ENCODE data around the gene PLCXD1. TPM values are rescaled to one million over a fixed set of nuclear protein-coding genes. Genes with fewer than 3 reads are reported as not detected.
"Not testable (repeated sequence)": the region's sequence is repeated elsewhere in the genome, so short reads cannot be mapped to it uniquely, and the experiment has no call there.

PLCXD1 gene
- total and polyA plus RNA-seq, 9 of the 15 experiments (the other 6 are each of a cell fraction or from before 2014, with no cell fraction given): 6.0 to 60.2 (median 39.5) TPM

GRCh38 chrX:350534-351323, 69.5 kb downstream of the PLCXD1 start:
- Histone ChIP-seq H3K27ac (ENCODE audit: extremely low read depth, low read depth, low read length) (no peak overlapping the region), H3K9me1 (ENCODE audit: control insufficient read depth, insufficient read depth, low read length) (no peaks in the 10 kb centered on the region), H3K4me1 (replicated peaks in 1 of 2; ENCODE audit: control insufficient read depth in 2 of 2, insufficient read depth in 2 of 2, low read length in 2 of 2) (0 out of 5 replicates have a peak, but pooled peaks cover 0 to 4% of the 10 kb centered on the region in 2 experiments), H3K9me3 (replicated peaks; ENCODE audit: control insufficient read depth, insufficient read depth, low read depth, low read length) (no peaks in the 10 kb centered on the region), H3K36me3 (ENCODE audit: control insufficient read depth, insufficient read depth, low read length) (no peaks in the 10 kb centered on the region), H3K9ac (ENCODE audit: insufficient read depth in 1 of 2, low read depth in 2 of 2, low read length in 2 of 2) (no peak overlapping the region), H3K27me3 (ENCODE audit: control insufficient read depth in 2 of 2, insufficient read depth in 2 of 2, low read length in 2 of 2) (no peaks in the 10 kb centered on the region), H3K4me2 (ENCODE audit: insufficient read depth, low read length) (no peak overlapping the region), H4K20me1 (replicated peaks; ENCODE audit: control insufficient read depth, insufficient read depth, low read length) (no peaks in the 10 kb centered on the region), H2AFZ (ENCODE audit: low read depth, low read length) (no peak overlapping the region), H3K79me2 (ENCODE audit: control insufficient read depth, insufficient read depth, low read length) (no peaks in the 10 kb centered on the region), H3K4me3 (no peak overlapping the region)
- TF ChIP-seq XRCC3 (IDR thresholded peaks at IDR 0.05) (no peak), MNT (conservative IDR thresholded peaks at IDR 0.05) (no peak), MTA3 (IDR thresholded peaks at IDR 0.05; ENCODE audit: borderline replicate concordance) (no peak), GMEB1 (CRISPR knock-in tag; IDR thresholded peaks at IDR 0.05) (no peak), KAT8 (IDR thresholded peaks at IDR 0.05; ENCODE audit: low read depth) (no peak), ZHX1 (conservative IDR thresholded peaks at IDR 0.05; ENCODE audit: low read length) (no peak)
- in situ Hi-C loops (cut with MboI) (no loop called here), intact Hi-C loops (cut with micrococcal nuclease) (no loop called here)
- FAIRE-seq (no peak), ATAC-seq (no peak), DNase-seq (ENCODE audit: extremely low read depth in 1 of 4, low spot score in 3 of 4) (no peak)
- 81% methylated on average over 24 of the region's 61 CpGs for WGBS (ENCODE audit: insufficient coverage, low coverage, missing lambda C conversion rate)
- ChIA-PET POLR2A (no interaction called here), CTCF (ENCODE audit: low intra/inter-chr PET ratio) (no interaction called here)
- BruUV-seq (replicated peaks): no TSS peak

GRCh38 chrX:351324-351641, 70.1 kb downstream of the PLCXD1 start:
- in situ Hi-C loops (cut with MboI); H3K27ac ChIP-seq (ENCODE audit: extremely low read depth, low read depth, low read length); H3K4me2 ChIP-seq (ENCODE audit: insufficient read depth, low read length); BruUV-seq (replicated peaks); H3K9me3 ChIP-seq (replicated peaks; ENCODE audit: control insufficient read depth, insufficient read depth, low read depth, low read length); ATAC-seq; H3K27me3 ChIP-seq (ENCODE audit: control insufficient read depth in 2 of 2, insufficient read depth in 2 of 2, low read length in 2 of 2); H3K4me1 ChIP-seq (replicated peaks in 1 of 2; ENCODE audit: control insufficient read depth in 2 of 2, insufficient read depth in 2 of 2, low read length in 2 of 2); H3K9me1 ChIP-seq (ENCODE audit: control insufficient read depth, insufficient read depth, low read length); intact Hi-C loops (cut with micrococcal nuclease); H3K4me3 ChIP-seq; H4K20me1 ChIP-seq (replicated peaks; ENCODE audit: control insufficient read depth, insufficient read depth, low read length); FAIRE-seq; DNase-seq (ENCODE audit: extremely low read depth in 1 of 4, low spot score in 3 of 4); H2AFZ ChIP-seq (ENCODE audit: low read depth, low read length); H3K36me3 ChIP-seq (ENCODE audit: control insufficient read depth, insufficient read depth, low read length); POLR2A ChIA-PET; H3K9ac ChIP-seq (ENCODE audit: insufficient read depth in 1 of 2, low read depth in 2 of 2, low read length in 2 of 2); CTCF ChIA-PET (ENCODE audit: low intra/inter-chr PET ratio); H3K79me2 ChIP-seq (ENCODE audit: control insufficient read depth, insufficient read depth, low read length): not testable (repeated sequence)
- 80% methylated on average over 7 of the region's 13 CpGs for WGBS (ENCODE audit: insufficient coverage, low coverage, missing lambda C conversion rate)
